ENCODE results near the gene SIL1.

DNA sequence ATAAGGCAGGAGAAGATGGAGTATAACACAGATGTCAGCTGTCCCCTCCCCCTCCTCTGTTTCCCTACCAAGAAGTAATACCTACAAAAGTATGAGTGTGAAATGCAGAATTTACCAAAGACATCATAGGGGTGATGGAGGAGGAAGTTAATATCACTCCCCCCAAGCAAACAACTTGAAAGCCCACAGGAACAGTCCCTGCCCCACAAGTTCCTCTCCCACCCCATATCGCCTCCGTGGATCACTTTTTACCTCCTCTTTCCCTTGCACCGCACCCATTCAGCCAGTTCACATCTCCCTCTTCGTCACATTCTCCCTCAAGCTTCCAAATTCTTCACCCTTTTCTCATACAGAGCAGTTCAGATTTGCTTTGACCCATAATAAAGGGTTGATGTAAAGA lies 7.0 kb upstream of the SIL1 start:
- TF ChIP-seq, protein P1, sequence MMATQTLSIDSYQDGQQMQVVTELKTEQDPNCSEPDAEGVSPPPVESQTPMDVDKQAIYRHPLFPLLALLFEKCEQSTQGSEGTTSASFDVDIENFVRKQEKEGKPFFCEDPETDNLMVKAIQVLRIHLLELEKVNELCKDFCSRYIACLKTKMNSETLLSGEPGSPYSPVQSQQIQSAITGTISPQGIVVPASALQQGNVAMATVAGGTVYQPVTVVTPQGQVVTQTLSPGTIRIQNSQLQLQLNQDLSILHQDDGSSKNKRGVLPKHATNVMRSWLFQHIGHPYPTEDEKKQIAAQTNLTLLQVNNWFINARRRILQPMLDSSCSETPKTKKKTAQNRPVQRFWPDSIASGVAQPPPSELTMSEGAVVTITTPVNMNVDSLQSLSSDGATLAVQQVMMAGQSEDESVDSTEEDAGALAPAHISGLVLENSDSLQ (IDR thresholded peaks at IDR 0.05): no peak
- no peak for TF ChIP-seq FOXA1 (IDR thresholded peaks at IDR 0.05)
- TF ChIP-seq SUZ12 (IDR thresholded peaks at IDR 0.05): no peak
- no peak for TF ChIP-seq SP1 (IDR thresholded peaks at IDR 0.05)
- no peak for TF ChIP-seq FOXK2 (IDR thresholded peaks at IDR 0.05)
- TF ChIP-seq FOXM1 (IDR thresholded peaks at IDR 0.05; ENCODE audit: borderline replicate concordance): no peak
- no peak for TF ChIP-seq BHLHE40 (IDR thresholded peaks at IDR 0.05; ENCODE audit: borderline replicate concordance)
- no peak for TF ChIP-seq NFRKB (IDR thresholded peaks at IDR 0.05)
- TF ChIP-seq ELF4 (IDR thresholded peaks at IDR 0.05): no peak
- no peak for TF ChIP-seq ZNF384 (IDR thresholded peaks at IDR 0.05)
- no peak for TF ChIP-seq LEF1 (IDR thresholded peaks at IDR 0.05; ENCODE audit: borderline replicate concordance)
- TF ChIP-seq HDGF (IDR thresholded peaks at IDR 0.05; ENCODE audit: borderline replicate concordance): no peak

All from HEK293T (cell line).